Measurements from ENCODE around the gene EFR3B. TPM values are rescaled to one million over a fixed set of nuclear protein-coding genes. Genes with fewer than 3 reads are reported as not detected.

EFR3B gene
- total RNA-seq, 2 experiments from 2014 or later, result 0.16 to 0.23 TPM

DNA sequence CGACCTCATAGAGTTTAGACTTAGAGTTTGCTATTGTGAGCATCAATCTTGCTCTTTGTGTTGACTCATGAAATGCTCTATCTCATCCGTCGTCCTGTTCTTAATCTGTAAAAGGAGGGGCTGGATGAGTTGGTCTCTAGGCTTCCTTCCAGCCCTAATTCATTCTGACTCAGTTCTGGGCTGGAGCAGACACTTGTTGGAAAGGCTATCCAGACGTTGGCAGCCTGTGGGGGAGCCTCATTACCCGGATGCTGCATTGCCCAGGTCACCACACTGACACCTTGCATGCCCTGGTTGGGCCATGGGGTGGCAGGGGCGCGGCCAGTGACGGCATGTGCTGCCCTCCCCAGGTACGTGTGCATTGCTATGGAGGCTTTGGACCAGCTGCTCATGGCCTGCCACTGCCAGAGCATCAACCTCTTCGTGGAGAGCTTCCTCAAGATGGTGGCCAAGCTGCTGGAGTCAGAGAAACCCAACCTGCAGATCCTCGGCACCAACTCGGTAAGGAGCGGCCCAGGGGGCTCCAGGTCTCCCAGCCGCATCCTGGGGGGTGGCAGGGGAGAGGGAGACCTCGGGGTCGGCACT, 61.5 kb downstream of the EFR3B start:
- Mint-ChIP-seq H3K4me1 (ENCODE audit: low read depth) (peaks cover 17% of the 10 kb centered on the region), H3K4me3 (no peak overlapping the region), H3K9me3 (peaks cover 16% of the 10 kb centered on the region), H3K27me3 (peaks cover 2% of the 10 kb centered on the region), H3K36me3 (ENCODE audit: low read depth) (no peaks in the 10 kb centered on the region), H3K27ac (no peak overlapping the region)
- POLR2A ChIA-PET, result no interaction called here
- ATAC-seq (no peak), DNase-seq (no peak)
- intact Hi-C loops (cut with micrococcal nuclease), result no loop called here
- CTCF ChIA-PET, result interaction anchor here (1.1 kb wide), 1 partner anchor 12 kb away, joined by 3 read pairs; no protein-coding TSS in a partner anchor
- TF ChIP-seq, protein P1, sequence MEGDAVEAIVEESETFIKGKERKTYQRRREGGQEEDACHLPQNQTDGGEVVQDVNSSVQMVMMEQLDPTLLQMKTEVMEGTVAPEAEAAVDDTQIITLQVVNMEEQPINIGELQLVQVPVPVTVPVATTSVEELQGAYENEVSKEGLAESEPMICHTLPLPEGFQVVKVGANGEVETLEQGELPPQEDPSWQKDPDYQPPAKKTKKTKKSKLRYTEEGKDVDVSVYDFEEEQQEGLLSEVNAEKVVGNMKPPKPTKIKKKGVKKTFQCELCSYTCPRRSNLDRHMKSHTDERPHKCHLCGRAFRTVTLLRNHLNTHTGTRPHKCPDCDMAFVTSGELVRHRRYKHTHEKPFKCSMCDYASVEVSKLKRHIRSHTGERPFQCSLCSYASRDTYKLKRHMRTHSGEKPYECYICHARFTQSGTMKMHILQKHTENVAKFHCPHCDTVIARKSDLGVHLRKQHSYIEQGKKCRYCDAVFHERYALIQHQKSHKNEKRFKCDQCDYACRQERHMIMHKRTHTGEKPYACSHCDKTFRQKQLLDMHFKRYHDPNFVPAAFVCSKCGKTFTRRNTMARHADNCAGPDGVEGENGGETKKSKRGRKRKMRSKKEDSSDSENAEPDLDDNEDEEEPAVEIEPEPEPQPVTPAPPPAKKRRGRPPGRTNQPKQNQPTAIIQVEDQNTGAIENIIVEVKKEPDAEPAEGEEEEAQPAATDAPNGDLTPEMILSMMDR (IDR thresholded peaks at IDR 0.05), result no peak

DNA sequence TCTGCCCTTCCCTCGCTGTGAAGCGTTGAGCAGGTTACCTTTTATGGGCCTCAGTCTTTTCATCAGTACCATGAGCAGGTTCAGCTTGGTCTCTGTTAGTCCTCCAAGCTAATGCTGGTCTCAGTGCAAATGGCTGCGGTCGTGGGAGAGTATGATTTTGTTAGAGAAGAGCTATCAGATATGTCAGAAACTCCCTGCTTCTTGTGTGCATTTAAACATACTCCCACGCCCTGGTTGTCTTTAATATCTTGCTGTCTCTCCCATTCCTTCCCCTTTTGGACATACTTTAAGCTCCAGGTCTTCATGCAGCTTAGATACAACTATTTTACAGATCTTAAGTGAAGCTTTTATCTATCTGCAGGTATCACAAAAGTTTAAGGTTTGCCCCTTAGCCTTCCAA, 62.9 kb downstream of the EFR3B start:
- peaks cover 16% of the 10 kb centered on the region for H3K9me3 Mint-ChIP-seq
- H3K27me3 Mint-ChIP-seq, result peaks cover 2% of the 10 kb centered on the region
- ChIA-PET POLR2A (interaction anchor here (0.7 kb wide), 1 partner anchor 156 kb away, joined by 3 read pairs; no protein-coding TSS in a partner anchor), CTCF (interaction anchor here (1.6 to 1.9 kb wide), 2 partner anchors 24 to 129 kb away, joined by 4 to 9 read pairs; no protein-coding TSS in a partner anchor)
- H3K4me3 Mint-ChIP-seq, result no peak overlapping the region
- DNase-seq (no peak), ATAC-seq (no peak)
- H3K27ac Mint-ChIP-seq, result no peak overlapping the region
- TF ChIP-seq, protein P1 (IDR thresholded peaks at IDR 0.05), result no peak
- H3K4me1 Mint-ChIP-seq (ENCODE audit: low read depth), result peaks cover 17% of the 10 kb centered on the region
- H3K36me3 Mint-ChIP-seq (ENCODE audit: low read depth), result no peaks in the 10 kb centered on the region
- intact Hi-C loops (cut with micrococcal nuclease), result no loop called here

DNA sequence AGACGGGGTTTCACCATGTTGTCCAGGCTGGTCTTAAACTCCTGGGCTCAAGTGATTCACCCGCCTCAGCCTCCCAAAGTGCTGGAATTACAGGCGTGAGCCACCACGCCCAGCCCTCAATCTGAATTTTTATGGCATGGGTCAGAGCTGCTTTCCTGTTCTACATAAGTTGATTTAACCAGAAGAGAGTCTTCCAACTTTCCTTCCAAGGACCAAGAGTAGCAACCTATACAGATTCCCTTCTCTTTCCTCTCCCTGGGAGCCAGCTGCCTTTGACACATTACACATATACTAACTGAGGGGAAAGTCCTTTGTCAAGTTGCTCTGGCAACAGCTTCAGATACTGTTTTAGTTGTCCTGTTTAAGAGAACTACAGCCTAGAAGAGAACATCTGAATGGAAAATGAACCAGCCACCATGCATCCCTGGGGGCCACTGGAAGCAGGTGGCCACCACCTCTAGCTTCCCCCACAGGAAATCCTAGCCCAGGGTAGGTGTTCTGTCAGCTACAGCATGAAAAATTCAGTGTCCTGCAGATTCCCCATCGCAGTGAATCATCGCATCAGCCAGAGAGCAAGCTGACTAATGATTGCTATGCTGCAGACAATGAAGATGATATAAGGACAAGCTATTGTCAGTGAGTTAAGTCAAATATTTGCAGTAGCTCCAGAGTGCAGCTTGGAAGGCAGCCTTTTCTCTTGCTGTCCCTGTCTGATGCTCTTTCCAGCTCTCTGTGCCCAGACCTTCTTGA, 63.6 kb downstream of the EFR3B start:
- TF ChIP-seq, protein P1 (IDR thresholded peaks at IDR 0.05), result no peak
- Mint-ChIP-seq H3K36me3 (ENCODE audit: low read depth) (no peaks in the 10 kb centered on the region), H3K27me3 (peaks cover 2% of the 10 kb centered on the region), H3K9me3 (peaks cover 16% of the 10 kb centered on the region), H3K4me3 (no peak overlapping the region), H3K4me1 (ENCODE audit: low read depth) (peaks cover 17% of the 10 kb centered on the region), H3K27ac (no peak overlapping the region)
- ATAC-seq (no peak), DNase-seq (no peak)
- POLR2A ChIA-PET, result interaction anchor here (0.9 kb wide), 1 partner anchor 13 kb away, joined by 3 read pairs; no protein-coding TSS in a partner anchor
- CTCF ChIA-PET, result interaction anchor here (1.6 to 1.9 kb wide), 2 partner anchors 23 to 130 kb away, joined by 4 to 9 read pairs; no protein-coding TSS in a partner anchor
- intact Hi-C loops (cut with micrococcal nuclease), result no loop called here

DNA sequence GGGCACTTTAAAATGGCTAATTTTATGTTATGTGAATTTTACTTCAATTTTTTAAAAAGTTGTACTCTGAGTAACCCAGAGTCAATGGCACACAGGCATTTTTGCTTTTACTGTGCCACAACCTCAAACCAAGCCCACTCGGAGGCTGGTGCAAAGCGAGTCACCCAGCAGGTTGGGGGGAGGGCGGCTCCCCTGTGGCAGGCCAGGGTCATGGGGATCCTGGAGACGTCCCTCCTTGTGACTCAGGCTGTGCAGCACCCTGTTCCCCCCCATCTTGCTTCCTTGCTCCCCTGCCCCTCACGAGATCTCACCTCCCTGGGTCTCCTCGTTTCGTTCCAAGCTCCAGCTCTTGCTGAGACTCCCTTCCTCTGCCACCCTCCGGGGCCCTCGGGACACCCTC, 67.9 kb downstream of the EFR3B start:
- no peaks in the 10 kb centered on the region for H3K4me1 Mint-ChIP-seq (ENCODE audit: low read depth)
- no peak overlapping the region for H3K27ac Mint-ChIP-seq
- ChIA-PET CTCF (no interaction called here), POLR2A (no interaction called here)
- peaks cover 2% of the 10 kb centered on the region for H3K27me3 Mint-ChIP-seq
- H3K36me3 Mint-ChIP-seq (ENCODE audit: low read depth), result no peaks in the 10 kb centered on the region
- ATAC-seq (peak; percentile 27), DNase-seq (peak; percentile 20)
- H3K9me3 Mint-ChIP-seq, result no peaks in the 10 kb centered on the region
- intact Hi-C loops (cut with micrococcal nuclease), result no loop called here
- TF ChIP-seq, protein P1 (IDR thresholded peaks at IDR 0.05), result no peak
- no peak overlapping the region for H3K4me3 Mint-ChIP-seq

DNA sequence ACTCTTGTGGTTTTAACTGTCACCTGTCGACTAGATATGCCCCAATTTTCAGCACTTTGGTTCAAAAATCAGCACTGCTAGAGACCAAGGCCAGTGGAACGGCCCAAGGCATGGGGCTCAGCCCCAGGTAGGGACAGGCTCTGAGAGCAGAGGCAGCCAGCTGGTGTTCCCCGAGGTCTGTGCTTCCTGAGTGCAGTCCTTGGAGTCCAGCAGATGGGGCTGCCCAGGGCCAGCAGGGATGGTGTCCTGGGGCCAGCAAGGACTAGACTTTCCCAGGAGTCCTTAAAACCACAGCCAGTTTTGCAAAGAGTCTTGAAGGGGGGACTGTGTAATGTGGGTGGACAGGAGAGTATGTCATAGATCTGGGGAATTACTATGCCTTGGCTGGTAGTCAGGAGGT, 70.2 kb downstream of the EFR3B start:
- Mint-ChIP-seq H3K4me1 (ENCODE audit: low read depth) (no peaks in the 10 kb centered on the region), H3K36me3 (ENCODE audit: low read depth) (no peaks in the 10 kb centered on the region)
- DNase-seq, result no peak

More for the DNA sequence above, 70.2 kb downstream of the EFR3B start:
- Mint-ChIP-seq H3K9me3 (no peaks in the 10 kb centered on the region), H3K27ac (no peak overlapping the region), H3K27me3 (peaks cover 1% of the 10 kb centered on the region), H3K4me3 (no peak overlapping the region)
- no peak for ATAC-seq
- intact Hi-C loops (cut with micrococcal nuclease), result no loop called here
- TF ChIP-seq, protein P1 (IDR thresholded peaks at IDR 0.05), result no peak
- ChIA-PET POLR2A (no interaction called here), CTCF (interaction anchor here (0.9 to 1.1 kb wide), 2 partner anchors 136 to 702 kb away, joined by 3 to 4 read pairs; no protein-coding TSS in a partner anchor)

All from activated CD8-positive, alpha-beta T cell treated with anti-CD3 and anti-CD28 coated beads for 36 hours (primary cell).